NCI-H345 (cell line): ENCODE measurements around the gene GTF2F2.

ENCODE experiments used
- DNase-seq: peaks from one replicate; lab custom pipeline; 2025; lab: John Stamatoyannopoulos, UW

The GTF2F2 gene

DNA sequence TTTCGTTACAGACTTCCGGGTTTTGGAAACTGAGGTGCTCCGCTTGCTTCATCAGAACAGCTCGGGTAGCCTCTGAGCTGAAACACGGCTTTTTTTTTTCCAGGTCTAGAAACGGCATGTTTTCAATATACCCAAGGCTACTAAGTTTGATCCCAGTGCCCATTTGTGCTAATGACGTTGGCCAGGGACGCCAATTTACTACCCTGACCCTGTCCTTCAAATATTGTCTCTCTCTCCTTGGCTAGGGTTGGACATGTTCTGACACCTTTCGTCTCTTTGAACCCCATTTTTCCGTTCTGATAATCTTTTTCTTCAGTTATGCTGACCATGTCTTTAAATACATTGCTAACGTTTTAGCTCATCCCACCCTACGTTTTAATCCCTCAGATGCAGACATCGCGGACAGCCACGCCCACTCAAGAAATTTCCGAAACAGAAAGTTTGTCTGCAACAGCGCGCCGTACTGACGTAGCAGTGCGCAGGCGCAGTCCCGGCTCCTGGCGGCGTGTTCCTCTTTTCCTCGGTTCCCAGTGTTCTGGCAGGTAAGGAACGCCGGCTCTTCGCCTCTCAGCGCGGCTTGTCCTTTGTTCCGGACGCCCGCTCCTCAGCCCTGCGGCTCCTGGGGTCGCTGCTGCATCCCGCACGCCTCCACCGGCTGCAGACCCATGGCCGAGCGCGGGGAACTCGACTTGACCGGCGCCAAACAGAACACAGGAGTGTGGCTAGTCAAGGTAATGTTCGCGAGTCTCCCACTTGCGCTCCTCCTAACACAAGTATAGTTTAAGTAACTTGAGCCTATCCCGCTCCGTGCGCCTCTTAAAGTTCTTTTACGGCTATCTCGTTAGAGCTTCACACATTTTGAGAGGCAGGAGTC, at the start of gene GTF2F2:
Gene GTF2F2 (plus strand): TSS at position 520 of the 874 bp plus-strand sequence. CDS start 146 bp downstream, at position 666.
- peak; percentile 86 for DNase-seq

DNA sequence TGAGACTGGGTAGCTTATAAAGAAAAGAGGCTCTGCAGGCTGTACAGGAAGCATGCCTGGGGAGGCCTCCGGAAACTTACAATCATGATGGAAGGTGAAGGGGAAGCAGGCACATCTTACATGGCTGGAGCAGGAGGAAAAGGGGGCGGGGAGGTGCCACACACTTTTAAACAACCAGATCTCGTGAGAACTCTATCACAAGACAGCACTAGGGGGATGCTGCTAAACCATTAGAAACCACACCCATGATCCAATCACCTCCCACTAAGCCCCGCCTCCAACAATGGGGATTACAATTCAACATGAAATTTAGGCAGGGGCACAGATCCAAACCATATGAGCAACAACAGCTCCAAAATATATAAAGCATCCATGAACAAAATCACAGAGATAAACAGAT, 46.5 kb upstream of the GTF2F2 start:
- no peak for DNase-seq

GRCh38 chr13:45074721-45075120, 45.6 kb upstream of the GTF2F2 start:
- no peak for DNase-seq

DNA sequence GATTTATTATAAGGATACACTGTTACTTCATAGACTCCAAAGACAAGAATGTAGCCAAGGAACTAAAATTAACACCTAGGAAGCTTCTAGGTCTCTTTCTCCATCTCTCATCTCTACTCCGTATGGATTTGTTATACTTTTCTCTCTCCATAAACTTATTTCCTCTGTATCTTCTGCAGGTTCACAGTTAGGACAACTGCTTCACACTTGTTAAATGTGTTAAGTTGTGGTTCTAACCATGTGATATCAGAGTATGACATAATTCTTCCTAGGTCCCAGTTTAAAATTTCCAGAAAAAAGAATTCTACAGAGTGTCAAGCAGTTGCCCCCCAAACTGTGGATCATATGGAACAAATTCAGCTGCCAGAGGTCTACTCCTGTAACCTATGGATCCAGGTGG, 42.3 kb upstream of the GTF2F2 start:
- no peak for DNase-seq

DNA sequence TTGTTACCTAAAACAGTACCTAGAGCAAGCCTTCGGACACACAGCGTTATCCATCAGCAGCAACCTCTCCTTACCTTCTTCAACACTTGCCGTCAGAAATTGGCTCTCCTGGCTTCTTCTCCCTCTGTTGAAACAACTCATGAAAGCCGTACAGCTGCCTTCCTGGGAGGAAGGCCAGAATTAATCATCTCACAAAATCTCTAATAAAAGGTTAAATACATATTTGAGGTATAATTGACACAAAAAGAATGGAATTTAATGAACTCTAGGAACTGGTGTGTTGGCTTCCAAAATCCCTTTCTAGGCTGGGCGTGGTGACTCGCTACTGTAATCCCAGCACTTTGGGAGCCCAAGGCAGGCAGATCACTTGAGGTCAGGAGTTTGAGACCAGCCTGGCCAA, 37.3 kb upstream of the GTF2F2 start:
- DNase-seq, result no peak

- DNase-seq, result no peak
Measured at GRCh38 chr13:45084515-45084914, 35.8 kb upstream of the GTF2F2 start.

DNA sequence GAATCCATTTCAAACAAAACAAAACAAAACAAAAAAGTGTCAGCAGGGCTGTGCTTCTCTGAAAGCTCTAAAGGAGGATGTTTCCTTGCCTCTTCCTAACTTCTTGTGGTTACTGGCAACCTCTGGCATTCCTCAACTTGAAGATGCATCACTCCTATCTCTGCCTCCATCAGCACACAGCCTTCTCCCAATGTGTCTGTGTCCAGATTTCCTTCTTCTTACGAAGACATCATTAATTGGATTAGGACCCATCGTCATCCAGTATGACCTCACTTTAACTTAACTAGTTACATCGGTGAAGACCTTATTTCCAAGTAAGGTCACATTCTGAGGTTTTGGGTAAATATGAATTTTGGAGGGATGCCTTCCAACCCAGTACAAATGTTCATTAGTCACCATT, 33.8 kb upstream of the GTF2F2 start:
- DNase-seq, result no peak

DNA sequence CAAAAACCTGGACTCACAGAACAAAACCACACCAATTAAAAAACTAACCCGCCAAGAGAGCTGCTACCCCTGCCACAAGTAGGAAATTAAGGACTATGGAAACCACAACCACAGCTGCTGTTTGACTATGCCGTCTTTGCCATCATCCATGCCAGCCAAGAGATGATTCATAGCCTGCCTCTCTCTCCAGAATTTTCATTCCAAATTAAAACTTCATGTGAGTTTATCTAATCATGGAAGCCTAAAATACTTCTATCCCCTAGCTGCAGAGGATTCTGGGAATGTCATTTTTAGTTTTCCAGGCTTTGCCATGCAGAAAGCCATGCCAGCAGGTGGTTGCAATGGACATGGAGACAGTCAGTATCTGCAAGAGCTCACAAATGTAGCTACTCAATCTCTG, 27.6 kb upstream of the GTF2F2 start:
- DNase-seq, result no peak

GRCh38 chr13:45100573-45101262, 19.6 kb upstream of the GTF2F2 start:
- DNase-seq, result no peak

- DNase-seq, result no peak
Measured at GRCh38 chr13:45101327-45102018, 18.8 kb upstream of the GTF2F2 start.

- DNase-seq, result no peak
Measured at GRCh38 chr13:45102136-45102507, 18.2 kb upstream of the GTF2F2 start.

GRCh38 chr13:45103449-45103848, 16.9 kb upstream of the GTF2F2 start:
- no peak for DNase-seq

DNA sequence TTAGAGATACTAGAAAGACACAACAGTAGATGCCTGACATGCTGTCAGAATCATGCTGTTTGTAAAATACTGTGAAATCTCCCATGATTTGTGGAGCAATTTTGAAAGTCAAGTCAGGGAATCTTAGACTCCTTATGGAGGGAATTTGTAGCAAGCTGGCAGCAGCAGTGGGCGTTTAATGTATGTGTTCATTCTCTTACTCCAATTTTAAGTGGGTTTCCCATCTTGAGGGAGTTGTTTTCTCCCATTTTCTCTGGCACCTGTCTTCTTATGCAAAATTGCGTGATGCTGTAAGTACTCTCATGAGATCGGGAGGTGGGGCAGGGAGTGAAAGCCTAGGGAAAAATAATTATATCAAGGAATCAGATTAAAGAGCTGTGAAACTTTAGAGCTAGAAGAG, 16.0 kb upstream of the GTF2F2 start:
- no peak for DNase-seq

GRCh38 chr13:45105895-45106294, 14.4 kb upstream of the GTF2F2 start:
- no peak for DNase-seq

DNA sequence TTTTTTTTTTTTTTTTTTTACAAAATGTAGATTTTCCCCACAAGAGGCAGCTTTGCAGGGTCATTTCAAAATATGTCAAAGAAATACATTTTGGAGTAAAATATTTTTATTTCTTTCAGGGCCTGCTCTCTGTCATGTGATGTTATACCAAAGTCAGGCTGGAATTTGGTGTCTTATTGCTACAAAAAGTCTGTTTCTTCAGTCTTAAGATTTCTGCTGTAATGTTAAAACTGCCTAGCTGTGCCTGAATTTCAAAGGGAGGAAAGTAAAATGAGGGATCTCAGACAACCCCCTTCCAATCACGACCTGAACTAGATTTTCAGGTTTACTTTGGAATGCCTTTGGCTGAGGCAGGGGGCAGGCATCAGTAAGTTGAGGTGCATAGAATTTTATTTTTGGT, 12.8 kb upstream of the GTF2F2 start:
- no peak for DNase-seq

- no peak for DNase-seq
Measured at GRCh38 chr13:45108716-45109101, 11.6 kb upstream of the GTF2F2 start.

- DNase-seq, result no peak
Measured at GRCh38 chr13:45109102-45109720, 11.1 kb upstream of the GTF2F2 start.

DNA sequence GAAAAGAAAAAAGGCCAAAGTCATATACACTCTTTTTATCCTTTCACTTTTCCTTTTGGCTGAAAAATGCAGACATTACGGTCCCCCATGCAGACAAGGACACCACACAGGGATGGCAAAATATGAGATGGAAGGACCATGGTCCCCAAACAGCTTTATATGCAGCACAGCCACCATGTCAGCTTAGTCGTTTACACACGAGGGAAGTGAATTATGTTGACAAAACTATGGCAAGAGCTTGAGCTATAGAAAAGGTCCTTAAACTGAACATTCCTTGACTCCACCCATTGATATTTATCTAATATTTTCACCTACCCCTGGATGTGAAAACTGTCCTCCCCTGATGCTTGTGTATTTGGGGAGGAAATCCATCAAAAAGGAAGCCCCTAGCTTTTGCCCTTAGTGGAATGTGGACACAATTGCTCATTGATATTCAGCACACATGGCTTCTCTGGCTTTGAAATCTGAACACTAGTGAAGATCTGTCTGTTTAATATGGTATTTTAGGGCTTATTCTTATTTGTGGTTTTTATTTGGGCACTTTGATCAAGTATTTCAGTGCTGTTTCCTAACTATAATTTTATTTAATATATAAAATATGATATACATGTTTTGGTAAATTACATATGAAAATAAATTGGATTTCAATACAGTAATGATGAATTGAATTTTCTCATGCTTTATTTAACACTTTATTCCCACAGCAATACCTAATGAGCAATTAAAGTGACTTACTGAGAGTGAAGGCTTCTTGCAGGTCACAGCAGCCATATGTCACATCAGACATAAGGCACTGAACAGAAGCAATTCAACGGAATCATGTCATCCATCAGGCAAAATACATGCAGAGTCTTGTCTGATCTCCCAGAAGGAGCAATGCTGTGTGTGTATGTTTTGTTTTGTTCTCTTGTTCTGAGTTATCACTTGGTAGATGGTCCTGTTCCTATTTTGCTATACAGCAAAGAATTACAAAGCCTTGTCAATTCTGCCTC, 6.8 kb upstream of the GTF2F2 start:
- no peak for DNase-seq

GRCh38 chr13:45119469-45119990, 780 bp upstream of the GTF2F2 start:
- DNase-seq, result no peak

DNA sequence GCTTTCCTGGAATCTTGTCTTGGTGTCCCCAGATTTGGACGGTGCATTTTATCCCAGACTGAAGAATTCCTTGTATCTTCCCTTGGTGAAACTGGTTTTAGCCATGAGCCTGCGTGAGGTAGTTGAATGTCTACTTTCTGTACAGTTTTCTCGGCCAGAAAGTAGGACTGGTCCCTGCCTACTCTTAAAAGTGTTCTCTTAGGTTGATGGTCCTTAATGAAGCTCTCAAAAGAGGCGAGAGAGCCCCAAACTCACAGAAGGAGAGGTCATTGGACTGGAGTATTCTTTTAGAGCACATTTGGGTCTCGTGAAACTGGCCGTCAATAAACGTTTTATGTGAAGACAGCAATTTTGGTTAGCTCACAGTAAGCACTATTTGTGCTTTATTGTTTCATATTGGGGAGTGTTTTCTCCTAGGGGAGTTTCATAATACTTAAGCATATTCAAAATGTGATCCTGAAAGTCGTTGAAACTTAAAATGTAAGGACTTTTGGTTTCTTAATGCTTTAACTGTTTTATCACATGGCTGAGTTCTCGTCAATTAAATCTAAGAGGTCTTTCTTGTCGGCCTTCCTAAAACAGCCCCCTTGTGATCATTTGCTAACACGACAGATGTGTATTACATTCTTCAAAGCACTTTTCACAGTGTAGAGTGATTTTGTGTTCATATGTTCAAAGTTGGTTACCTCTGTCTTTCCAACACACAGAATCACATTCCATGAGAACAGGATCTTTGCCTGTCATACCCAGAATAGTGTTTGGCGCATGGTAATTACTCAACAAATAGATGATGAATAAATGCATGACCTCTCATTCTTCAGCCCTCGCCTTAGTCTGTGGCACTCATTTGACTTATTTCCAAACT, 889 bp downstream of the GTF2F2 start:
- no peak for DNase-seq
